NCI-H1092 (cell line): ENCODE results near the gene HOGA1.
"Not testable (repeated sequence)": the region's sequence is repeated elsewhere in the genome, so short reads cannot be mapped to it uniquely, and the experiment has no call there.

ENCODE experiments used
- DNase-seq: peaks from one replicate; lab custom pipeline; 2025; lab: John Stamatoyannopoulos, UW

The HOGA1 gene

GRCh38 chr10:97649405-97649750, 65.2 kb downstream of the HOGA1 start:
- not testable (repeated sequence) for DNase-seq

GRCh38 chr10:97650726-97651125, 66.5 kb downstream of the HOGA1 start:
- DNase-seq = no peak

GRCh38 chr10:97651773-97652172, 67.6 kb downstream of the HOGA1 start:
- DNase-seq = no peak

GRCh38 chr10:97656777-97657176, 72.6 kb downstream of the HOGA1 start:
- no peak for DNase-seq

DNA sequence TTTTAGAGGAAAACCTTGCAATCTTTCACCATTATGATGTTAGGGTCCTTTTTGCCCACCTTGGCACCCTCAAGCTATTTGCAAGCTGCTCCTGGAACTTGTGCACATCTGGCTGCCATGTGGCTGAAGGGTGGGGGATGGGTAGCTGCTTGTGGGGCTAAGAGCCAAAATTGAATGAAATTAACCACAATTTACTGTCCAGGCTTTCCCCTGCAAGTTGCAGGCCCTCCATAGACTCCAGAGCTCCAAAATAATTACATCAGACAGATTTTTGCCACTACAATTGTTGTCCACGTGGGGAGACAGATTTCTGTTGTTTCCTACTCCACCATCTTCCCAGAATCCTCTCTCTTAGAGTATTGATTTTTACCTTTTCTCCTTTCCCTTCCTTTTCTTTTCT, 75.4 kb downstream of the HOGA1 start:
- no peak for DNase-seq
